Endothelial cell (in vitro differentiated cells): ENCODE measurements around the gene GPHN. TPM values are rescaled to one million over a fixed set of nuclear protein-coding genes. Genes with fewer than 3 reads are reported as not detected.

ENCODE experiments used
- DNase-seq: peaks from one replicate; pipeline ENCODE4 v3.0.0; 2021; ENCODE audit warnings: low spot score
- H3K27ac Mint-ChIP-seq: one replicate; pipeline ENCODE4 v1.8.0; 2021; ENCODE audit warnings: mixed read lengths, inconsistent platforms; ENCODE audit not compliant: unreplicated experiment
- H3K27me3 Mint-ChIP-seq: one replicate; pipeline ENCODE4 v1.8.0; 2021; ENCODE audit warnings: mild to moderate bottlenecking, moderate library complexity, mixed read lengths, inconsistent platforms; ENCODE audit not compliant: unreplicated experiment
- H3K36me3 Mint-ChIP-seq: one replicate; pipeline ENCODE4 v1.8.0; 2021; ENCODE audit warnings: mild to moderate bottlenecking, low read depth, mixed read lengths, inconsistent platforms; ENCODE audit not compliant: unreplicated experiment
- H3K4me1 Mint-ChIP-seq: one replicate; pipeline ENCODE4 v1.8.0; 2021; ENCODE audit warnings: mild to moderate bottlenecking, mixed read lengths, inconsistent platforms; ENCODE audit not compliant: unreplicated experiment
- H3K4me3 Mint-ChIP-seq: one replicate; pipeline ENCODE4 v1.8.0; 2021; ENCODE audit warnings: mild to moderate bottlenecking, mixed read lengths, inconsistent platforms; ENCODE audit not compliant: unreplicated experiment
- H3K9me3 Mint-ChIP-seq: one replicate; pipeline ENCODE4 v1.8.0; 2021; ENCODE audit warnings: mixed read lengths, inconsistent platforms; ENCODE audit not compliant: unreplicated experiment
- CTCF ChIP-seq: fragments of 200-600 bp; sonication (generic); IDR thresholded peaks from one replicate; pipeline ENCODE4 v1.5.0; 2021; ENCODE audit warnings: antibody characterized with exemption; ENCODE audit not compliant: unreplicated experiment
- total RNA-seq: library from RNA; stranded (reverse); fragmentation: NEBNext Ultra II Directional; extraction: Animal tissue kit (Norgen Biotek cat#: 25700); gene quantifications from one replicate; pipeline ENCODE4 v1.2.1, GENCODE V29; 2021; ENCODE audit not compliant: unreplicated experiment

GPHN gene
- total RNA-seq, 1 donor from 2014 or later = 30.0 TPM

GRCh38 chr14:66918527-66918926 is 410.6 kb downstream of the GPHN start:
- H3K4me1 Mint-ChIP-seq = peaks cover 3% of the 10 kb centered on the region
- TF ChIP-seq CTCF = no peak
- peaks cover 5% of the 10 kb centered on the region for H3K36me3 Mint-ChIP-seq
- no peak for DNase-seq
- H3K4me3 Mint-ChIP-seq = no peak overlapping the region
- H3K27me3 Mint-ChIP-seq = no peaks in the 10 kb centered on the region
- no peak overlapping the region for H3K27ac Mint-ChIP-seq
- H3K9me3 Mint-ChIP-seq = no peaks in the 10 kb centered on the region

GRCh38 chr14:66920196-66920595 is 412.2 kb downstream of the GPHN start:
- TF ChIP-seq CTCF = no peak
- no peak for DNase-seq
- H3K27ac Mint-ChIP-seq = no peak overlapping the region

GRCh38 chr14:66923251-66923650 is 415.3 kb downstream of the GPHN start:
- Mint-ChIP-seq H3K9me3 (no peaks in the 10 kb centered on the region), H3K27ac (no peak overlapping the region), H3K36me3 (peaks cover 5% of the 10 kb centered on the region), H3K4me1 (peaks cover 3% of the 10 kb centered on the region), H3K4me3 (no peak overlapping the region), H3K27me3 (no peaks in the 10 kb centered on the region)
- DNase-seq = no peak
- peak; percentile 30 for TF ChIP-seq CTCF

More at GRCh38 chr14:66920196-66920595, 412.2 kb downstream of the GPHN start:
- Mint-ChIP-seq H3K4me3 (no peak overlapping the region), H3K4me1 (peaks cover 3% of the 10 kb centered on the region), H3K36me3 (peaks cover 5% of the 10 kb centered on the region), H3K9me3 (no peaks in the 10 kb centered on the region), H3K27me3 (no peaks in the 10 kb centered on the region)

- peaks cover 6% of the 10 kb centered on the region for H3K27me3 Mint-ChIP-seq
- H3K4me1 Mint-ChIP-seq = no peaks in the 10 kb centered on the region
- H3K9me3 Mint-ChIP-seq = peaks cover 5% of the 10 kb centered on the region
- TF ChIP-seq CTCF = no peak
- no peak overlapping the region for H3K27ac Mint-ChIP-seq
- peaks cover 40% of the 10 kb centered on the region for H3K36me3 Mint-ChIP-seq
- DNase-seq = no peak
- peak overlapping the region; percentile 32 for H3K4me3 Mint-ChIP-seq
These were observed 431.5 kb downstream of the GPHN start for GRCh38 chr14:66939409-66939808.

GRCh38 chr14:66944872-66945271 is 436.9 kb downstream of the GPHN start:
- TF ChIP-seq CTCF = no peak
- Mint-ChIP-seq H3K4me1 (no peaks in the 10 kb centered on the region), H3K4me3 (peak overlapping the region; percentile 79), H3K36me3 (peaks cover 56% of the 10 kb centered on the region), H3K27ac (no peak overlapping the region), H3K27me3 (peaks cover 3% of the 10 kb centered on the region), H3K9me3 (peaks cover 19% of the 10 kb centered on the region)
- no peak for DNase-seq
